Activated T-helper 1 cell treated with anti-CD3 and anti-CD28 coated beads, Interleukin-2, amount 50 U/mL, for 16 hours (primary cell): ENCODE data around the gene GPAT3.

Source experiments
- DNase-seq, 2 donors: peaks; one replicate each; pipeline ENCODE4 v3.0.0-alpha.2; 2020; ENCODE audit warnings: low read depth in 1 of 2, low spot score in 1 of 2

GPAT3 gene

DNA sequence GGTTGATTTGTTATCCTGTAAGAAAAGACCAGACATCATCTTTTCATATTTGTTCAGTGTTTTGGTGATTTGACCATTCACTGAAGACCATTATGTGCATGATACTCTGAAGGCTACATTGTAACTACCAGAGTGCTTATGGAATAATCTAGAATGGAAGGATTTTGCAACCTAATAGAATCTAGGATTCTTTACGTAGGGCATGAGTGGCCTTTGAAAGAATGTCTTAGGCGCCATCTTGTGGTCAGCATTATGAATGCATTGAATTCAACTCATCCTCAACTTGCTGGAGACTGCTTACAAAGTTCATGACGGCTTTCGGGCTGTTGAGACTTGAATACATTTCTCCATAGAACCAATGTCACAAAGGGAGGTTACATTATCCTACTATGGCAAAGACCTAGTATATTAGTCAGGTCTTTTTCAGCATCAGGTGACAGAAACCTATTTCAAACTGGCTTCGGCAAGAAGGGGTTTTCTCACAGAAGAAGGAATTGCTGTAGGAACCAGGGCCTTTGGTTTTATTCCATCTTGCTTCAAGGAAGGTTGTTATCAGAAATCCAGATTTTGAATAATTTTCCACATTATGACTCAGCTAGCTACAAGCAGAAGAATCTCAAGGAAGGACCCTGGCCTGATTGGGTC is 104.1 kb downstream of the GPAT3 start:
- DNase-seq, result peak in 1 of 2 donors; percentile 23

DNA sequence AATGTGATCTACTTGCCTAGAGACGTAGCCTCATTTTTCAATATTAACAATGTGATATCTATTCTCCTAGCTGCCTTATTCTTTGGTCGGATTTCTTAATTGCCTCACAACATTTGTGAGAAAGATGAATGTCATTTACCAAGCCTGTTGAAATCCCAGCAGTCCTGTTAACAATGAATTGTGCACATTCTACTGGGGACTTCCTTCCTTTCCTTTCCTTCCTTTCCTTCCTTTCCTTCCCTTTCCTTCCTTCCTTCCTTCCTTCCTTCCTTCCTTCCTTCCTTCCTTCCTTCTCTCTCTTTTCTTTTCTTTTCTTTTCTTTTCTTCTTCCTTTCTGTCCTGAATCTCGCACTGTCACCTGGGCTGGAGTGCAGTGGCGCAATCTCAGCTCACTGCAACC is 107.1 kb downstream of the GPAT3 start:
- DNase-seq, result no peak

- peak in 1 of 2 donors; percentile 3 for DNase-seq
Observed at GRCh38 chr4:83644677-83645659, 109.1 kb downstream of the GPAT3 start.

DNA sequence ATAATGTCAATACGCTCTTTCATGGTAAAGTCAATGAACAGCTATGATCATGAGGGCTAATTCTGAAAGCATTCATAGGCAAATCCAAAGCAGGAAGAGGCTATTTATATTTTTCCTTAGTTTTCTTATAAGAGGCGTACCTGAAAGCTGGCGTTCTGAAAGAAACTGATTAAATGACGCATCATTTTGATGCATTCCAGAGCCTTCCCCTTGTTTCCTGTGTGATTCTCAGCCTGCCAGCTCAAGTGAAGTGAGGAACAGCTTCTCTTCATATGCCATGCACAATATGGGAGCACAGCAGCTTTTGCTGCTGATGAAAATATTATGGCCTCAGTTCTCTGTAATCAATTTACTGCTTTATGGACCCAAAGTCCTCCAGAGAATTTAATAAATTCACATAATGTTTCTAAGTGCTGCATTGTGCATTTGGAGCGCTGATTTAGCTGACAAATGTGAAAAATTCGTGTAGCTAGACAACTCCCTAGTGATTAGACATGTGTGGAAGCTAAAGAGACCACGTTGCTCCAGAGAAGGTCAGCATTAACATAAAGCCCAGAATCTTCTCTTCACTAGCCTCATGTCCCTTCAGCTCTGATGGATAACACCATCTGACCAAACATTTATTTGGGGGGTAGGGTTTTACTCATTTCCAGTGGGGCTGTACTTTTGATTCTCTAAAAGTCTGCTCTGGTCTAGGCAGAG is 110.8 kb downstream of the GPAT3 start:
- no peak for DNase-seq

DNA sequence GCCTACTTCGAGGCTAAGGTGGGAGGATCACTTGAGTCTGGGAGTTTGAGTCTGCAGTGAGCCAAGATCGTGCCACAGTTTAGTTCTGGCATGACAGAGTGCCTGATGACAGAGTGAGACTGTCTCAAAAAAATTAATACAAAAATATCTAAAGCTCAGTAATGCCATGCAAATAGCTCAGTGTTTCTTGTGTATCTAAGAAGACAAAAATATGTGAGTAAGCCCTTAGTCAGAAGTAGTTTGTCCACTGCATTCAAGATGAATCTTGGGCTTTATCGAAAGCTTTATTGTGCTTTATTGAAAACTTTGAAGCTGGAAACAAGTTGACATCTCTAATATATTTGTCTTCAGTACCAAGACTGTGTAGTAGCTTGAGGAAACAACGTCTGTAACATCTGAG is 115.9 kb downstream of the GPAT3 start:
- DNase-seq, result no peak
